Measurements from ENCODE around the gene BCL6. TPM values are rescaled to one million over a fixed set of nuclear protein-coding genes. Genes with fewer than 3 reads are reported as not detected.

Gene BCL6
- polyA plus RNA-seq, 1 donor = 28.3 TPM

- peak; percentile 95 for DNase-seq
These were observed 6.8 kb downstream of the BCL6 start for GRCh38 chr3:187738331-187739093.

- DNase-seq = no peak
These were observed 7.3 kb downstream of the BCL6 start for GRCh38 chr3:187738071-187738330.

GRCh38 chr3:187737368-187738070 lies 7.7 kb downstream of the BCL6 start:
- peak; percentile 79 for DNase-seq

- no peak for DNase-seq
These were observed 8.3 kb downstream of the BCL6 start for GRCh38 chr3:187737006-187737367.

- DNase-seq = no peak
These were observed 8.8 kb downstream of the BCL6 start for GRCh38 chr3:187736418-187736871.

GRCh38 chr3:187735837-187736236 lies 9.4 kb downstream of the BCL6 start:
- no peak for DNase-seq

- DNase-seq = no peak
These were observed 9.9 kb downstream of the BCL6 start for GRCh38 chr3:187735383-187735782.

- no peak for DNase-seq
These were observed 10.4 kb downstream of the BCL6 start for GRCh38 chr3:187734841-187735240.

GRCh38 chr3:187733371-187733770 lies 11.9 kb downstream of the BCL6 start:
- DNase-seq = no peak

- no peak for DNase-seq
These were observed 15.7 kb downstream of the BCL6 start for GRCh38 chr3:187729598-187729997.

- DNase-seq = no peak
These were observed 16.2 kb downstream of the BCL6 start for GRCh38 chr3:187728940-187729583.

GRCh38 chr3:187728248-187728647 lies 17.0 kb downstream of the BCL6 start:
- no peak for DNase-seq

GRCh38 chr3:187726564-187726963 lies 18.7 kb downstream of the BCL6 start:
- no peak for DNase-seq

GRCh38 chr3:187725653-187726370 lies 19.5 kb downstream of the BCL6 start:
- DNase-seq = no peak

GRCh38 chr3:187725224-187725623 lies 20.0 kb downstream of the BCL6 start:
- DNase-seq = no peak

- no peak for DNase-seq
These were observed 23.1 kb downstream of the BCL6 start for GRCh38 chr3:187722206-187722612.

GRCh38 chr3:187721055-187721454 lies 24.2 kb downstream of the BCL6 start:
- DNase-seq = no peak

GRCh38 chr3:187720337-187720670 lies 25.0 kb downstream of the BCL6 start:
- no peak for DNase-seq

GRCh38 chr3:187719628-187720336 lies 25.5 kb downstream of the BCL6 start:
- DNase-seq = no peak

GRCh38 chr3:187718802-187719201 lies 26.5 kb downstream of the BCL6 start:
- DNase-seq = no peak

GRCh38 chr3:187717572-187717971 lies 27.7 kb downstream of the BCL6 start:
- DNase-seq = no peak

GRCh38 chr3:187714404-187714979 lies 30.8 kb downstream of the BCL6 start:
- peak; percentile 56 for DNase-seq

Measured in hindlimb muscle (tissue), 1 donor.